VCaP (cell line): ENCODE data around the gene TRIM3.
A peak's percentile ranks its signal among the peaks of the same experiment; 100 is the strongest.

Experiments used
- H3K27ac ChIP-seq: fragments of 450-650 bp; 2 replicates; pipeline ENCODE4 v1.5.1; 2017
- TF ChIP-seq, protein P1 (sequence below): fragments of 450-650 bp; conservative IDR thresholded peaks from 2 replicates; pipeline ENCODE4 v1.5.1; 2017; ENCODE audit warnings: mild to moderate bottlenecking, moderate library complexity

The TRIM3 gene

GRCh38 chr11:6418557-6419008, 55.2 kb downstream of the TRIM3 start:
- TF ChIP-seq, protein P1, sequence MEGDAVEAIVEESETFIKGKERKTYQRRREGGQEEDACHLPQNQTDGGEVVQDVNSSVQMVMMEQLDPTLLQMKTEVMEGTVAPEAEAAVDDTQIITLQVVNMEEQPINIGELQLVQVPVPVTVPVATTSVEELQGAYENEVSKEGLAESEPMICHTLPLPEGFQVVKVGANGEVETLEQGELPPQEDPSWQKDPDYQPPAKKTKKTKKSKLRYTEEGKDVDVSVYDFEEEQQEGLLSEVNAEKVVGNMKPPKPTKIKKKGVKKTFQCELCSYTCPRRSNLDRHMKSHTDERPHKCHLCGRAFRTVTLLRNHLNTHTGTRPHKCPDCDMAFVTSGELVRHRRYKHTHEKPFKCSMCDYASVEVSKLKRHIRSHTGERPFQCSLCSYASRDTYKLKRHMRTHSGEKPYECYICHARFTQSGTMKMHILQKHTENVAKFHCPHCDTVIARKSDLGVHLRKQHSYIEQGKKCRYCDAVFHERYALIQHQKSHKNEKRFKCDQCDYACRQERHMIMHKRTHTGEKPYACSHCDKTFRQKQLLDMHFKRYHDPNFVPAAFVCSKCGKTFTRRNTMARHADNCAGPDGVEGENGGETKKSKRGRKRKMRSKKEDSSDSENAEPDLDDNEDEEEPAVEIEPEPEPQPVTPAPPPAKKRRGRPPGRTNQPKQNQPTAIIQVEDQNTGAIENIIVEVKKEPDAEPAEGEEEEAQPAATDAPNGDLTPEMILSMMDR: no peak
- peak overlapping the region; percentile 77 for H3K27ac ChIP-seq

GRCh38 chr11:6417907-6418556, 55.7 kb downstream of the TRIM3 start:
- peak overlapping the region; percentile 77; the same call in 1 of the 2 replicates for H3K27ac ChIP-seq
- TF ChIP-seq, protein P1: no peak

GRCh38 chr11:6415797-6416196, 57.9 kb downstream of the TRIM3 start:
- TF ChIP-seq, protein P1: no peak
- no peak overlapping the region for H3K27ac ChIP-seq

- no peak overlapping the region for H3K27ac ChIP-seq
- TF ChIP-seq, protein P1: no peak
Measured at GRCh38 chr11:6414874-6415328, 58.8 kb downstream of the TRIM3 start.

- TF ChIP-seq, protein P1: no peak
- no peak overlapping the region for H3K27ac ChIP-seq
Measured at GRCh38 chr11:6413791-6414201, 59.9 kb downstream of the TRIM3 start.

DNA sequence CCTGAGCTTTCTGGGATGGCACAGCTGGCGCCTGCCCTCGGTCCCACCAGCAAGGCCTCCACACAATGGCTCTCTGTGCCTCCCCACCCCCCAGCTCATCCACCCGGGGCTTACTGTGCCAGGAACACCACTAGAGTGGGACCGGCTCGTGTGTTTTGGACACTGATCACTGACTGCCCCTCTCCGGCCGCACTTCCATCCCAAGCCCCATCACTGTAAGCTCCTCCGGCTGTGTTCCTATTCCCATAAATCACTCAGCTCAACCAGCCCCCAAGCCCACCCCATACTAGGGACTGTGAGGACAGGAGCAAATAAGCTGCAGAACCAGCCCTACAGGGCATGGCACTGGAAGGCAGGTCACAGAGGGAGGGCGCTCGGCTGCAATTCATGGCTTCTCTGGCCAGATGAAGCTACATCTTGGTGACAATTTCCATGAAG, 62.1 kb downstream of the TRIM3 start:
- TF ChIP-seq, protein P1: no peak

GRCh38 chr11:6410695-6411430, 62.9 kb downstream of the TRIM3 start:
- H3K27ac ChIP-seq: no peak overlapping the region
- TF ChIP-seq, protein P1: no peak

More for the DNA sequence above, 62.1 kb downstream of the TRIM3 start:
- no peak overlapping the region for H3K27ac ChIP-seq
